GM04503 (cell line): ENCODE data around the gene IQCH.
"Not testable (repeated sequence)": the region's sequence is repeated elsewhere in the genome, so short reads cannot be mapped to it uniquely, and the experiment has no call there.

Experiments
- DNase-seq: peaks from one replicate; pipeline ENCODE4 v3.0.0-alpha.2; 2012; ENCODE audit warnings: low read depth

Gene IQCH

DNA sequence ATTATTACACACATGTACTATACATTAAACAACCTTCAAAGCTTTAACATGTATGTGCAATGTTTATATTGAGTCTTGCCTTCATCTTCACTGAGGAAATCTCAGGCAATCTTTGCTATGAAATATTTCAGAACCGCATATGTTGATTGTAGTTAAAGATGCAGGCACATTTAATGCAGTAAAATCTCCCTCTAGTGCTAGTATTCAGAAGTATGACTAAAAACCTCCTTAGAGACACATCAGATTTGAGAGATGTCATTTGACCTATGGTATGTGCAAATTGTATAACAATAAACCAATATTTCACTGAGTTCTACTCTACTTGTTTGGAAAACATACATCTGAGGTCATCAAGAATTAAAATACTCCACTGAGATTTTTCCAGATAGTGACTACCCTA, 142.6 kb downstream of the IQCH start:
- no peak for DNase-seq

- DNase-seq, result no peak
These were observed 145.3 kb downstream of the IQCH start for GRCh38 chr15:67399925-67400324.

GRCh38 chr15:67400890-67401289, 146.3 kb downstream of the IQCH start:
- DNase-seq, result no peak

DNA sequence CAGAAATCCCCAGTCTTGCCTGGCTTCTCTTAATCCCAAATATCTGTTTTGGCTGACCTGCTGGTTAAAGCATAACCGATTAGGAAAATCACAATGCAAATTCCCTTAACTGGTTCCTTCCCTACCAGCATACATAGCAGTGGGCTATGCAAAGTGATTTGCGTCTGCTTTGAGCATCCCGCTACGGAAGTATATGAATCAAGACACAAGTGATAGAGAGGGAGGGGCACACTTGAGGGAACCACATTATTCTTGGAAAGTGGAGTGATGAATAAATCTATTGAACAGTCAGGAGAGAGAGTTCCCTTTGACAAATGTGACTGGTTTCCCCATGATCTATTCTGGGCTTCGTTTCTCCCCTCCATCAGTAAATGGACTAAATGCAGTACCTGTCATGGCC, 146.8 kb downstream of the IQCH start:
- no peak for DNase-seq

DNA sequence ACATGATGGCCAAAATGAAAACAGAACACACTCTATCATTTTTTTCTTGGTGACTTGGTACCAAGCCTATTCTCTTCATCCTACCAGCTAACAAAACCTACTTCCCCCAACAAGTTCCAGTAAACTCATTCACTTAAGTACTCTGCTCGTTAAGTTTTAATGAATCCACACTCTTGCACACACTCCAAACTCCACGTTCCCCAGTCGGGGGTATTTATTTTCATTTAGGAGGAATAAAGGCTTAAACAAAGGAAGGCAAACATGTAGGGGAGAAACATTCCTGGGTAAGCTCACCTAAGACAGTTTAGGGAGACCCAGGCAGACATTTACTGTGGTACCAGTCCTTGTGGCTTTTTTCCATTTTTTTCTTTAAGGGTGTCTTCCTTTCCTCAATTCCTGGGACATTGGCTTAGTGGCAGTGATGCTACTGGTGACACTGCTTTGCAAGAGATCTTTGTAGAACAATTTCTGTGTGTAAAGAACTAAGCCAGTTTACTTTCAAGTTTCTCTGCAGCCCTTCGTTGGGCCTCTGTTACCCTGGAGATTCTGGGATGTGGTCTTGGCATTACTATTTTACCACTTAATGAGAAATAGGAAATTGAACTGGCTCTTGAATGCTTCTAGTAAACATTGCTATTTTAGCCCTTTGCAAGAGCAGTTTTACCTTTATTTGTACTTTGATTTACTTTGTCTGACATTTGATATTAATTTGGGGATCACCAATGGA, 149.0 kb downstream of the IQCH start:
- DNase-seq, result no peak

DNA sequence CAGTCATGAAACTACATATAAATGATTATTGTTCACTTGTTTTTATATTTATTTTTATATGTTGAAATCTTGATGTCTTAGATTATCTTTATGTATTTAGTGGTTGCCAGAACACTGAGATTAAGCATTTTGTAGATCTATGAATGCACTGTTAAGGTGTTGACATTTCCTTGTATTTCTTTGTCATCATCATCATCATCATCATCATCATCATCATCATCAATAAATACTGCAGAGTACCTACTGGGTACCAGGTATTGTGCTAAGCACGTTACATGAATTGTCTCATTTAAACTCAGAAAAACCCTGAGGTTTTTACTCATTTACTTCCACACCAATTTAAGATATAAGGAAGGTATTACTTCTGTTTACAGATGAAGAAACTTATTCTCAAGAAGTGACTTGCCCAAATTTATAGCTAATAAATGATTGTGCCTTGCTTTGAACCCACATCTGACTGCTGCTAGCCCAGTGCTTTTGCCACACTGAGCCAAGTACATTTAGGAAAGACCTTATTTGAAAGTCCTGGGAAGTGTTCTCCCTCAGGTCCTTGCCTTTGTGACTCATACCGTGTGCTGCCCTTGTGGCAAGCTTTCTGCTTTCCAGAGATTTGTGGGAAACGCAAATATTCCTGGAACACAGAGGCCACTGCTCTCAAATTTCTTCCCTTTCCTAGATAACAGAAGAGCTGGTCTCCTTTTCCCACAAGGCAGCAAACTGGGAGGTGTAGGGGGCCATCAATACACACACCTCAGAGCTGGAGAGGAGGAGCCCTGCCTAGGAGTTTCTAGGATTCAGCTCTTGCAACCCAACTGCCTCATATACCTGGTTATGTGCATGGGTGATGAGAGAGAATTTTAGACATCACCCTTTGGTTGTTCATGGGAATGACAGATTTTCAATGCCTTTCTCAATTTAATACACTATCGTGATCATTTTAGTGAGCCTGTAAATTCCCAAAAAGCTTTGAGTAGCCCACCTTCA, 150.9 kb downstream of the IQCH start:
- DNase-seq, result peak; percentile 30

DNA sequence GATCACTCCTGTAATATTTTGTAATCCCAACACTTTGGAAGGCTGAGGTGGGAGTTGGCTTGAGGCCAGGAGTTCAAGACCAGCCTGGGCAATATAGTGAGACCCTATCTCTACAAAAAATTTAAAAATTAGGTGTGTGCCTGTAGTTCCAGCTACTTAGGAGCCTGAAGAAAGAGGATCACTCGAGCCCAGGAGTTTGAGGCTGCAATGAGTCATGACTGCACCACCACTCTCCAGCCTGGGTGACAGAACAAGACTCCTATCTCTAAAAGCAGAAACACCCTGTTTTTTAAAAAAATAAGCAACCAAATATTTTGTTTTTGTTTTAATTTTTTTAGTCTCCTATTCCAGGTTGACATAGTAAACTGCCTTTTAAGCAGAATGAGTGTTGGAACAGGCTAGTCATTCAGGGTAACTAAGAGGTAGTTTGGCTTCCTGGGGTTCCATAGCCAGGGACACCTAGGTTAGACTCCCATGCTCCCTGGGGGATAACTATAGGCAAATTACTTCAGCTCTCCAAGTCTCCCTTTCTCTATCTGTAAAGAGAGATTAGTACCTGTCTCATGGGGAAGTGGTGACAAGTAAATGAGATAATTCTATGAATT, 151.8 kb downstream of the IQCH start:
- DNase-seq, result no peak

GRCh38 chr15:67407786-67408185, 153.2 kb downstream of the IQCH start:
- DNase-seq, result no peak

DNA sequence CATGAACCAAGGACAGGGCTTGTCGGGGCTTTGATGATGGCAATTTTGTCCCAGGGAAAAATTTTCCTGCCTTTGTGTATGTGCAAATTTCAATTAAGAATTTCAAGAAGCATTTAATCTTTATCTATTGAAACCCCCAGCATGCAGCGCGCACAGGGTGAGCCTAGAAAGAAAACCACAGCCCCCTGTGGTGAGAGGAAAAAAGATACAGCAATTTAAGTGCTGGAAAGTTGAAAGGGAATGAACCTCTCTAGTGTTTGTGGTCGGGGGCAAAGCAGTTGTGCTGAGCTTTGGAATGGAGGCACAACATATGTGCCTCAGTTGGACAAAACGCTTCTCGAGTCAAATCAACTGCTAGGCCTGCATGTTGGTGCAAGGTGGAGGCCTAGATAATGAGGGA, 154.6 kb downstream of the IQCH start:
- no peak for DNase-seq

GRCh38 chr15:67411486-67411885, 156.9 kb downstream of the IQCH start:
- DNase-seq, result no peak

GRCh38 chr15:67413770-67414390, 159.3 kb downstream of the IQCH start:
- DNase-seq, result peak; percentile 13

GRCh38 chr15:67415181-67415580, 160.6 kb downstream of the IQCH start:
- no peak for DNase-seq

DNA sequence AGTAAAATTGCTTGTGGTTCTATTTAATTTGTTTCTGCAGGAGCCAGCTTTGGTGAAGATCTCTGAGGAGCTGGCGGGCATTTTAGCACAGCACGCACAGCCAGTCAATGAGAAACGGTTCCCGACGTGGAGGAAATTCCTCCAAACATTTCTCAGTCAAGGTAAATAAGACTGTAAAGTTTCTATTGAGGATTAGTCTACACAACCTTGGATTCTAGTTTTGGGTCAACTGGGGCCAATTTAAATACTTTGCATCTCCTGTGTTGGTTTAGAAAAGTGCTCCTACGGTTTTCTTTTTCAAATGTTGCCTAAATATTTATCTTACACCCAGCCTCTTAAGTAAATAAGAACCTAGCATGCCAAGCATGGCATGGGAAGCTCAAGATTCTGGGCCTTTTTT, 162.3 kb downstream of the IQCH start:
- no peak for DNase-seq

DNA sequence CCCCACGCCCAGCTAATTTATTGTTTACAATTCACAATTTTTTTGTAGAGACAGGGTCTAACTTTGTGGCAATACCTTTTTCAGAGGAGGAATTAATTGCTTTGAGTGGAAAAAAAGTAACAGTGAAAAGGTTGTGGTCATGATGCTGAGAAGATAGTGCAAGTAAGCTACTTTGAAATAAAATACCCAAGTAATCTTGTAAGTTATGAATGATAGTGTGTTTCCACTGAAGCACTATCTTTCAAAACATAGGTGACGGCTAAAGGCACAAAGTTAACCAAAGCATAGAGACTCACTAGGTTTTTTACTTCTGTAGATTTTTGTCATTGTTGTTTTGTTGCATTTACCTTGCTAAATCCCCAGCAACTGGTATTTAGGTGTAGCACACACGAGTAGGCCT, 165.1 kb downstream of the IQCH start:
- no peak for DNase-seq

DNA sequence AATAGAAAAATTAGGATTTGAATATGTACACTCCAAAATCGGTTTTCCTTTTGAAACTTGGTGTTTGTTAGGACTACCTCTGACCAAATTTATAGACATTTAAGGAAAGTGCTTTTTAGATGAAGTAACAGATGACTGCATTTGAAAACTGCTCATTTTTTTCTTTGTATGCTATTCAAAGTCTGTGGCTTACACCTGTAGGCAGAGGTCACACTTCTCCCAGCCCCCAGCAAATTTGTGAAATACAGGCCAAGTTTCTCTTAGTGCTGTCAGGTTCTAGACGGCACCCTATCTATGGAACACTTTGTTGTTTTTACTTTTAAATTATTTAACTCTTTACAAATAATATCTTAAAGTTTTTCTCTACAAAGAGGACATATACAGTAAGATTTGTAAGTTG, 165.6 kb downstream of the IQCH start:
- DNase-seq, result no peak

GRCh38 chr15:67421105-67421504, 166.5 kb downstream of the IQCH start:
- no peak for DNase-seq

- no peak for DNase-seq
These were observed 167.7 kb downstream of the IQCH start for GRCh38 chr15:67422296-67422695.

- DNase-seq, result no peak
These were observed 179.0 kb downstream of the IQCH start for GRCh38 chr15:67433495-67434099.

GRCh38 chr15:67436351-67437250, 182.0 kb downstream of the IQCH start:
- DNase-seq, result not testable (repeated sequence)

- DNase-seq, result no peak
These were observed 189.5 kb downstream of the IQCH start for GRCh38 chr15:67444100-67444499.

- no peak for DNase-seq
These were observed 191.9 kb downstream of the IQCH start for GRCh38 chr15:67446449-67446848.
